ENCODE data around the gene ARV1.

ARV1 gene

GRCh38 chr1:230939806-230940489, 38.9 kb upstream of the ARV1 start:
- no peak for DNase-seq
- H3K27ac Mint-ChIP-seq, result no peak overlapping the region
- H3K27me3 Mint-ChIP-seq (ENCODE audit: low read depth, poor library complexity), result peaks cover 6% of the 10 kb centered on the region
- H3K36me3 Mint-ChIP-seq (ENCODE audit: low read depth), result no peaks in the 10 kb centered on the region
- no peaks in the 10 kb centered on the region for H3K4me1 Mint-ChIP-seq
- H3K4me3 Mint-ChIP-seq, result no peak overlapping the region
- H3K9me3 Mint-ChIP-seq, result no peaks in the 10 kb centered on the region
- TF ChIP-seq, protein P1, sequence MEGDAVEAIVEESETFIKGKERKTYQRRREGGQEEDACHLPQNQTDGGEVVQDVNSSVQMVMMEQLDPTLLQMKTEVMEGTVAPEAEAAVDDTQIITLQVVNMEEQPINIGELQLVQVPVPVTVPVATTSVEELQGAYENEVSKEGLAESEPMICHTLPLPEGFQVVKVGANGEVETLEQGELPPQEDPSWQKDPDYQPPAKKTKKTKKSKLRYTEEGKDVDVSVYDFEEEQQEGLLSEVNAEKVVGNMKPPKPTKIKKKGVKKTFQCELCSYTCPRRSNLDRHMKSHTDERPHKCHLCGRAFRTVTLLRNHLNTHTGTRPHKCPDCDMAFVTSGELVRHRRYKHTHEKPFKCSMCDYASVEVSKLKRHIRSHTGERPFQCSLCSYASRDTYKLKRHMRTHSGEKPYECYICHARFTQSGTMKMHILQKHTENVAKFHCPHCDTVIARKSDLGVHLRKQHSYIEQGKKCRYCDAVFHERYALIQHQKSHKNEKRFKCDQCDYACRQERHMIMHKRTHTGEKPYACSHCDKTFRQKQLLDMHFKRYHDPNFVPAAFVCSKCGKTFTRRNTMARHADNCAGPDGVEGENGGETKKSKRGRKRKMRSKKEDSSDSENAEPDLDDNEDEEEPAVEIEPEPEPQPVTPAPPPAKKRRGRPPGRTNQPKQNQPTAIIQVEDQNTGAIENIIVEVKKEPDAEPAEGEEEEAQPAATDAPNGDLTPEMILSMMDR (IDR thresholded peaks at IDR 0.05), result no peak

DNA sequence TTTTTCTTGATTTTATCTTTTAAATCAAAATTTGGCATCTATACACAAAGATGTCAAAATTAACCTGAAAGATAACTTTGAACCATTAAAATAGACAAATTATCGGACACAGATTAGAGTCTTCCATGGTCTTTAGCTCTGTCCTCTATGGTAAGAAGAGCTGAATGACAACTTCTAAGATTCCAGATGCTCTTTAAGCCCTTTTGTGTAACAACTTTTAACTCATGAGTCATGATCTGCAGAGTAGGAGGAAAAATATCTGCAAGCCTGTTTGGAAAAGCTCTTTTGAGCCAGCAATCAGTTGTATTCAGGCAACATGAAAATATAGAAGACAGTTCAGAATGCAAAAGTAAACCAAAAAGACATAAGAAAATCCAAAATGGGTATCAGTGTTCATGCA, 38.0 kb upstream of the ARV1 start:
- DNase-seq, result no peak
- Mint-ChIP-seq H3K27me3 (ENCODE audit: low read depth, poor library complexity) (peaks cover 6% of the 10 kb centered on the region), H3K36me3 (ENCODE audit: low read depth) (no peaks in the 10 kb centered on the region), H3K9me3 (no peaks in the 10 kb centered on the region), H3K27ac (no peak overlapping the region), H3K4me1 (no peaks in the 10 kb centered on the region), H3K4me3 (no peak overlapping the region)
- TF ChIP-seq, protein P1 (IDR thresholded peaks at IDR 0.05), result no peak

DNA sequence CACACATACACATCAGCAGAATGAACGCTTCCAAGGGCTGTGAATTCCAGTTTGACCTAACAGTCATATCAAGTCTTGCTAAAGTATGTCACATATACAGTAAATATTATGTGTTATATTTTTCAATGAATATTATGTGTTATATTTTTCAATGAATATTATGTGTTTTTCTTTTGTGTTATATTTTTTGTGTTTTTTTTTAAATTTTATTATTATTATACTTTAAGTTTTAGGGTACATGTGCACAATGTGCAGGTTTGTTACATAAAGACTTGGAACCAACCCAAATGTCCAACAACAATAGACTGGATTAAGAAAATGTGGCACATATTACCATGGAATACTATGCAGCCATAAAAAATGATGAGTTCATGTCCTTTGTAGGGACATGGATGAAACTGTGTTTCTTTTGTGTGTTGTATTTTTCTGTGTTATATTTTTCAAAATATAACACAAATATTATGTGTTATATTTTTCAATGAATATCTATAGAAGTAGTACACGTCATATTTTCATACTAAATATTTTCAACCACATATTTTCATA, 35.8 kb upstream of the ARV1 start:
- Mint-ChIP-seq H3K27ac (no peak overlapping the region), H3K36me3 (ENCODE audit: low read depth) (no peaks in the 10 kb centered on the region), H3K4me3 (no peak overlapping the region), H3K27me3 (ENCODE audit: low read depth, poor library complexity) (peaks cover 5% of the 10 kb centered on the region), H3K4me1 (no peaks in the 10 kb centered on the region), H3K9me3 (no peaks in the 10 kb centered on the region)
- TF ChIP-seq, protein P1 (IDR thresholded peaks at IDR 0.05), result no peak
- DNase-seq, result no peak

- no peak overlapping the region for H3K4me3 Mint-ChIP-seq
- H3K27me3 Mint-ChIP-seq (ENCODE audit: low read depth, poor library complexity), result peaks cover 6% of the 10 kb centered on the region
- no peaks in the 10 kb centered on the region for H3K9me3 Mint-ChIP-seq
- no peak for DNase-seq
- H3K4me1 Mint-ChIP-seq, result no peaks in the 10 kb centered on the region
- H3K36me3 Mint-ChIP-seq (ENCODE audit: low read depth), result peaks cover 7% of the 10 kb centered on the region
- TF ChIP-seq, protein P1 (IDR thresholded peaks at IDR 0.05), result no peak
- no peak overlapping the region for H3K27ac Mint-ChIP-seq
Measured at GRCh38 chr1:230948301-230948700, 30.6 kb upstream of the ARV1 start.

DNA sequence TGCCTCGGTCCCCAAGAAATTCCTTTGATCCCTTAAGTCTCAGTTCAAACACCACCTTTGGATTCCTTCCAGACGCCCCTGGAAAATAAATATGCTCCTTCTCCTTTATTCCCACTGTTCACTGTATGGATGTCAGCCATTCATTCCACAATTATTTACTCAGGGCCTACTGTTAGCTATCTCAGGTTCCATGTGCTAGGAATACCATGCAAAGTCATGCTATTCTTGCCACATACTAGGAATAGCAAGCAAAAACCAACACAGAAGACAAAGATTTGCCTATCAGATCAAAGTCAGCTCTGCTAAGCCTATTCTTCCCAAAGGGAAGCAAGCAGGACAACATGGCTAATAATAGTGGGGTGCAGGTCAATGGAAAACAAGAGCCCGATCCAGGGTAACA, 30.0 kb upstream of the ARV1 start:
- H3K36me3 Mint-ChIP-seq (ENCODE audit: low read depth), result peaks cover 11% of the 10 kb centered on the region
- H3K27ac Mint-ChIP-seq, result no peak overlapping the region
- H3K27me3 Mint-ChIP-seq (ENCODE audit: low read depth, poor library complexity), result peaks cover 6% of the 10 kb centered on the region
- H3K9me3 Mint-ChIP-seq, result no peaks in the 10 kb centered on the region
- TF ChIP-seq, protein P1 (IDR thresholded peaks at IDR 0.05), result no peak
- DNase-seq, result no peak
- H3K4me1 Mint-ChIP-seq, result no peaks in the 10 kb centered on the region
- H3K4me3 Mint-ChIP-seq, result no peak overlapping the region

- H3K27ac Mint-ChIP-seq, result no peak overlapping the region
- no peak overlapping the region for H3K4me3 Mint-ChIP-seq
- TF ChIP-seq, protein P1 (IDR thresholded peaks at IDR 0.05), result no peak
- no peaks in the 10 kb centered on the region for H3K9me3 Mint-ChIP-seq
- no peak for DNase-seq
- H3K4me1 Mint-ChIP-seq, result no peaks in the 10 kb centered on the region
- peaks cover 6% of the 10 kb centered on the region for H3K27me3 Mint-ChIP-seq (ENCODE audit: low read depth, poor library complexity)
- peaks cover 11% of the 10 kb centered on the region for H3K36me3 Mint-ChIP-seq (ENCODE audit: low read depth)
Measured at GRCh38 chr1:230950404-230950803, 28.5 kb upstream of the ARV1 start.

Measured in nephron progenitor cell (in vitro differentiated cells).